Measurements from ENCODE around the gene LAX1.
A peak's percentile ranks its signal among the peaks of the same experiment; 100 is the strongest.

Gene LAX1

DNA sequence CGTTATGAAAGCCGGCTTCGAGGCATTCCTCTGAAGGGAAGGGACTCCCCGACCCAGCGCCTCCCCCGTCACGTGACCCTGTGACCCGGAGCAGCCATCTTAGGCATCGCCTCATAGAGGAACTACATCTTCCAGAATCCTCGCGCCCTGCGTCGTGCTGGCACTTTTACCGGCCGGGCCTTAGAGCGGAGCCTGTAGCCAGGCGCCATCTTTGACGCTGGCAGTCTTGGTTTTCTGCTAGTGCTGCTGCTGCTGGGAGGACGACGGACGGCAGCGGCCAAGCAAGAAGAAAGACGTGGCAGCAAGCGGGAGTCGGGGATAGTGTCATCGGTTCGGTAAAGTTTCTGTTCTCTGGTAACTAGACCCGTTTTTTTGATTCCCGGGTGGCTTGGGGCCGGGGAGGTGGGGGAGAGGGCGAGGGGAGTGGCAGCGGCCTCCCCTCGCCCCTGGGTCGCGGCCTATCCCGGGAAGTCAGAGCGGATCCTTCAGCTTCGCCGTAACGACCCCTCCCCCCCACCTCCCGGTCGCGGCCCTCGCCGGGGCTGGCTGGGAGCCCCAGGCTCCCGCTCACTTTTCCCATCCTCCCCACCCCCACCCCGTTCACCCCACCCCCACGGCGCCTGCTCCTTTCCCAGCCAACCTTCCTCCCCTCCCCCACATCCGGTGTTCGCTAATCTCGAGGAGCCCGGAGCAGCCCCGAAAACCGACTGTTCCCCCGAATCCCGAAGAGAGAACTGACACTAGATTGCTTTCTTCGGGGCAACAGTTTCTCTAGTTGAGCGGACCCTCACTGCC lies 30.7 kb downstream of the LAX1 start, which contains the start of the genes ZBED6 and ZC3H11A:
TSS of gene ZBED6 (plus strand) at position 183 of the 795 bp plus-strand sequence. CDS start 1,900 bp downstream, outside the sequence.
TSS of gene ZC3H11A (plus strand) at position 183 of the 795 bp plus-strand sequence. CDS start 21,448 bp downstream, outside the sequence.
- TF ChIP-seq EZH2 (IDR thresholded peaks at IDR 0.05): no peak
- TF ChIP-seq FOXP2 (optimal IDR thresholded peaks at IDR 0.05; ENCODE audit: control extremely low read depth, extremely low read length, insufficient read depth): no peak
- TF ChIP-seq POLR2AphosphoS5 (IDR thresholded peaks at IDR 0.05; ENCODE audit: borderline replicate concordance, low read depth, low read length): peak; percentile 76
- H3K4me3 ChIP-seq: peak within 1 kb of the TSS; percentile 83
- no peaks in the 10 kb centered on the region for H3K9me3 ChIP-seq (ENCODE audit: low read depth, low read length)
- H3K27ac ChIP-seq: peak within 1 kb of the TSS; percentile 96
- peak within 1 kb of the TSS; percentile 93 for H3K9ac ChIP-seq (ENCODE audit: insufficient read length)
- DNase-seq (ENCODE audit: low read depth, low spot score): peak; percentile 88
- peaks cover 37% of the 10 kb centered on the region for H3K36me3 ChIP-seq (ENCODE audit: insufficient read depth, low read length)

GRCh38 chr1:203796236-203796605 lies 31.2 kb downstream of the LAX1 start:
- Histone ChIP-seq H3K27ac (peak overlapping the region; percentile 96), H3K9ac (ENCODE audit: insufficient read length) (peak overlapping the region; percentile 93), H3K4me3 (peak overlapping the region; percentile 83), H3K9me3 (ENCODE audit: low read depth, low read length) (no peaks in the 10 kb centered on the region), H3K36me3 (ENCODE audit: insufficient read depth, low read length) (peaks cover 39% of the 10 kb centered on the region)
- no peak for DNase-seq (ENCODE audit: low read depth, low spot score)
- no peak for TF ChIP-seq POLR2AphosphoS5 (IDR thresholded peaks at IDR 0.05; ENCODE audit: borderline replicate concordance, low read depth, low read length)
- no peak for TF ChIP-seq FOXP2 (optimal IDR thresholded peaks at IDR 0.05; ENCODE audit: control extremely low read depth, extremely low read length, insufficient read depth)
- TF ChIP-seq EZH2 (IDR thresholded peaks at IDR 0.05): no peak

- Histone ChIP-seq H3K9ac (ENCODE audit: insufficient read length) (no peak overlapping the region), H3K36me3 (ENCODE audit: insufficient read depth, low read length) (peaks cover 48% of the 10 kb centered on the region), H3K4me3 (peak overlapping the region; percentile 83), H3K27ac (no peak overlapping the region), H3K9me3 (ENCODE audit: low read depth, low read length) (no peaks in the 10 kb centered on the region)
- DNase-seq (ENCODE audit: low read depth, low spot score): no peak
- no peak for TF ChIP-seq EZH2 (IDR thresholded peaks at IDR 0.05)
- no peak for TF ChIP-seq POLR2AphosphoS5 (IDR thresholded peaks at IDR 0.05; ENCODE audit: borderline replicate concordance, low read depth, low read length)
- no peak for TF ChIP-seq FOXP2 (optimal IDR thresholded peaks at IDR 0.05; ENCODE audit: control extremely low read depth, extremely low read length, insufficient read depth)
Measured at GRCh38 chr1:203797216-203797615, 32.2 kb downstream of the LAX1 start.

DNA sequence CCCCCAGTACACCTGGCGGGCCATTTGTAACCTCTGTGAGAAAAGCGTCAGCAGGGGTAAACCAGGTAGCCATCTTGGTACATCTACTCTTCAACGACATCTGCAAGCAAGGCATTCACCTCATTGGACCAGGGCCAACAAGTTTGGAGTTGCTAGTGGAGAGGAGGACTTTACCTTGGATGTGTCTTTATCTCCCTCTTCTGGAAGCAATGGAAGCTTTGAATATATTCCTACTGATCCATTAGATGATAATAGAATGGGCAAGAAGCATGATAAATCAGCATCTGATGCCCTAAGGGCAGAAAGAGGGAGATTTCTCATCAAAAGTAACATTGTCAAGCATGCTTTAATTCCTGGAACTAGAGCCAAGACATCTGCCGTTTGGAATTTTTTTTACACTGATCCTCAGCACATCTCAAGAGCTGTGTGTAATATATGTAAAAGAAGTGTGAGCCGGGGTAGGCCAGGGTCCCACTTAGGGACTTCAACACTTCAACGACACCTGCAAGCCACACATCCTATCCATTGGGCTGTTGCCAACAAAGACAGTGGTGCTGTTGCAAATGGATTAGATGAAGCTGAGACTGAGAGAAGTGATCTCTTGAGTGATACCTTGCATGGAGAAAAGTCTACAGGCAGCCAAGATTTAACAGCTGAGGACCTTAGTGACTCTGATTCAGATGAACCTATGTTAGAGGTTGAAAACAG lies 33.1 kb downstream of the LAX1 start:
- Histone ChIP-seq H3K4me3 (no peak overlapping the region), H3K9me3 (ENCODE audit: low read depth, low read length) (no peaks in the 10 kb centered on the region), H3K27ac (no peak overlapping the region), H3K36me3 (ENCODE audit: insufficient read depth, low read length) (peaks cover 52% of the 10 kb centered on the region), H3K9ac (ENCODE audit: insufficient read length) (no peak overlapping the region)
- DNase-seq (ENCODE audit: low read depth, low spot score): no peak
- TF ChIP-seq POLR2AphosphoS5 (IDR thresholded peaks at IDR 0.05; ENCODE audit: borderline replicate concordance, low read depth, low read length) (no peak), FOXP2 (optimal IDR thresholded peaks at IDR 0.05; ENCODE audit: control extremely low read depth, extremely low read length, insufficient read depth) (no peak)

- TF ChIP-seq FOXP2 (optimal IDR thresholded peaks at IDR 0.05; ENCODE audit: control extremely low read depth, extremely low read length, insufficient read depth) (no peak), EZH2 (IDR thresholded peaks at IDR 0.05) (no peak)
- Histone ChIP-seq H3K27ac (no peak overlapping the region), H3K36me3 (ENCODE audit: insufficient read depth, low read length) (peaks cover 62% of the 10 kb centered on the region), H3K9me3 (ENCODE audit: low read depth, low read length) (no peaks in the 10 kb centered on the region), H3K4me3 (no peak overlapping the region), H3K9ac (ENCODE audit: insufficient read length) (no peak overlapping the region)
- DNase-seq (ENCODE audit: low read depth, low spot score): no peak
Measured at GRCh38 chr1:203799157-203799556, 34.2 kb downstream of the LAX1 start.

- peaks cover 68% of the 10 kb centered on the region for H3K36me3 ChIP-seq (ENCODE audit: insufficient read depth, low read length)
- peak overlapping the region; percentile 28 for H3K4me3 ChIP-seq
- no peaks in the 10 kb centered on the region for H3K9me3 ChIP-seq (ENCODE audit: low read depth, low read length)
- H3K27ac ChIP-seq: peak overlapping the region; percentile 33
- no peak for DNase-seq (ENCODE audit: low read depth, low spot score)
- H3K9ac ChIP-seq (ENCODE audit: insufficient read length): no peak overlapping the region
- no peak for TF ChIP-seq EZH2 (IDR thresholded peaks at IDR 0.05)
- no peak for TF ChIP-seq FOXP2 (optimal IDR thresholded peaks at IDR 0.05; ENCODE audit: control extremely low read depth, extremely low read length, insufficient read depth)
- TF ChIP-seq POLR2AphosphoS5 (IDR thresholded peaks at IDR 0.05; ENCODE audit: borderline replicate concordance, low read depth, low read length): no peak
Measured at GRCh38 chr1:203799971-203800370, 35.0 kb downstream of the LAX1 start.

DNA sequence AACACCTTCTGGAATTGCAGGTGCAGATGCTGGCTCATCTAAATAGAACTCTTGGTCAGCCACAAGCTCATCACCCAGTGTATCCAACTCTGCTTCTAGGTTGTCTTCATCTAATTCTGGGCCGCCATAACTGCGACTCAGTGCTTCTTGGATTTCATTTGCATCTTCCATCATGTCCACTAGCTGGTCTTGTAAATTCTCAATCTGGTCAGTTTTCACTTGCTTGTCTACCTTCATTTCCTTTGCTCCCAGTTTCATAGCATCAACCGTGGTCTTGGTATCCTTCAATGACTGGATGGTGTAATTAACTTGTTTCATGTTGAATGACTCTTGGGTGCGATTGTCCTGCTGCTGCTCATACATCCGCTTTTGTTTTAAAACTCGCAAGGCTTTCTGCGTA lies 40.7 kb downstream of the LAX1 start:
- H3K27ac ChIP-seq: no peak overlapping the region
- no peak overlapping the region for H3K4me3 ChIP-seq
- H3K36me3 ChIP-seq (ENCODE audit: insufficient read depth, low read length): peaks cover 69% of the 10 kb centered on the region
- H3K9me3 ChIP-seq (ENCODE audit: low read depth, low read length): no peaks in the 10 kb centered on the region
- TF ChIP-seq POLR2AphosphoS5 (IDR thresholded peaks at IDR 0.05; ENCODE audit: borderline replicate concordance, low read depth, low read length) (no peak), EZH2 (IDR thresholded peaks at IDR 0.05) (no peak), FOXP2 (optimal IDR thresholded peaks at IDR 0.05; ENCODE audit: control extremely low read depth, extremely low read length, insufficient read depth) (no peak)
- no peak for DNase-seq (ENCODE audit: low read depth, low spot score)
- H3K9ac ChIP-seq (ENCODE audit: insufficient read length): no peak overlapping the region

GRCh38 chr1:203807196-203807595 lies 42.2 kb downstream of the LAX1 start:
- no peak for DNase-seq (ENCODE audit: low read depth, low spot score)
- no peak overlapping the region for H3K4me3 ChIP-seq
- no peak overlapping the region for H3K9ac ChIP-seq (ENCODE audit: insufficient read length)
- no peaks in the 10 kb centered on the region for H3K9me3 ChIP-seq (ENCODE audit: low read depth, low read length)
- TF ChIP-seq FOXP2 (optimal IDR thresholded peaks at IDR 0.05; ENCODE audit: control extremely low read depth, extremely low read length, insufficient read depth): no peak
- TF ChIP-seq EZH2 (IDR thresholded peaks at IDR 0.05): no peak
- no peak for TF ChIP-seq POLR2AphosphoS5 (IDR thresholded peaks at IDR 0.05; ENCODE audit: borderline replicate concordance, low read depth, low read length)
- H3K36me3 ChIP-seq (ENCODE audit: insufficient read depth, low read length): peaks cover 64% of the 10 kb centered on the region
- no peak overlapping the region for H3K27ac ChIP-seq
